Ovary (tissue), 9 donors: ENCODE measurements around the gene ANKH. TPM values are rescaled to one million over a fixed set of nuclear protein-coding genes. Genes with fewer than 3 reads are reported as not detected.

Experiments
- DNase-seq, 5 donors: peaks; one replicate each; pipeline ENCODE4 v3.0.0-alpha.2; 2019 to 2020
- H3K27ac ChIP-seq, 2 donors: fragments of 200-600 bp; one replicate each; pipeline versions ENCODE4 v1.5.1 to v1.8.0; 2019 to 2022
- H3K27me3 ChIP-seq: fragments of 200-600 bp; one replicate; pipeline ENCODE4 v1.8.0; 2022
- H3K36me3 ChIP-seq: fragments of 200-600 bp; sonication (generic); one replicate; pipeline ENCODE4 v1.5.1; 2019
- H3K4me1 ChIP-seq: one replicate; pipeline ENCODE4 v1.8.1; 2013; ENCODE audit warnings: mild to moderate bottlenecking, moderate library complexity; ENCODE audit not compliant: insufficient read depth
- H3K4me3 ChIP-seq: fragments of 200-600 bp; sonication (generic); one replicate; pipeline ENCODE4 v1.5.1; 2017
- H3K9me3 ChIP-seq, 2 donors: fragments of 200-600 bp in 1 of 2; sonication (generic) in 1 of 2; one replicate each; pipeline versions ENCODE4 v1.5.1 to v1.8.1; 2013 to 2019; ENCODE audit warnings: mild to moderate bottlenecking in 1 of 2, moderate library complexity in 1 of 2
- EP300 ChIP-seq: sonication (generic); formaldehyde crosslinking; IDR thresholded peaks from one replicate; pipeline ENCODE4 v1.6.1; 2017; ENCODE audit warnings: antibody characterized with exemption
- POLR2A ChIP-seq: fragments of 450-650 bp; IDR thresholded peaks from one replicate; pipeline ENCODE4 v1.6.1; 2017; ENCODE audit warnings: antibody characterized with exemption, mild to moderate bottlenecking, moderate library complexity
- WGBS, 3 donors: extraction: QIAGEN DNeasy Blood & Tissue Kit in 1 of 3; methylation state at CpG; one replicate each; pipeline versions ENCODE4 v1.1.5 to v1.1.7; 2013 to 2017; 5-methylcytosine and 5-hydroxymethylcytosine counted together
- intact Hi-C, 4 donors: fragments of 100-400 bp; cut with DNase I; formaldehyde crosslinking; loops; one replicate each; pipeline versions ENCODE4 v1.11.0 to v1.15.1; 2022 to 2023
- polyA plus RNA-seq, 2 donors: library from polyadenylated mRNA; stranded (reverse); fragments of 200-250 nt in 1 of 2; fragments of 350-450 nt in 1 of 2; fragmentation: Illumina TruSeq in 1 of 2; extraction: RNeasy Lipid Tissue Mini Kit (QIAGEN cat#74804) in 1 of 2; gene quantifications; one replicate each; pipeline ENCODE4 v1.2.3, GENCODE V29; 2013 to 2014
- total RNA-seq, 7 donors: library from RNA; depleted of rRNA in 2 of 7; stranded (reverse); fragments of >200 nt in 2 of 7; fragmentation: NEBNext Ultra II Directional in 3 of 7; extraction: Animal tissue kit (Norgen Biotek cat#: 25700) in 3 of 7; gene quantifications; one replicate each; pipeline versions ENCODE4 v1.1.0 to v1.2.4, GENCODE V29; 2016 to 2023
- TF ChIP-seq, protein P1 (sequence below), 3 donors: fragments of 450-650 bp in 2 of 3; fragments of 200-600 bp in 1 of 3; IDR thresholded peaks; one replicate each; pipeline versions ENCODE4 v1.5.1 to v1.8.0; 2016 to 2022; ENCODE audit warnings: antibody characterized with exemption in 3 of 3, mild to moderate bottlenecking in 1 of 3
- donor health status: DM: no; HTN: no; CAD: no; lungs with moderate emphysema.
- donor health status: DM: no; HTN: no; CAD: no.
- donor health status: Bipolar disorder and iron deficiency.
- donor health status: DM: yes; HTN: yes; CAD: no.
- donor health status: DM: no; HTN: no; CAD: no.
- donor health status: DM: yes; HTN: yes; CAD: no.

ANKH gene
- total and polyA plus RNA-seq, 9 donors, result 17.2 to 80.7 (median 44.6) TPM

DNA sequence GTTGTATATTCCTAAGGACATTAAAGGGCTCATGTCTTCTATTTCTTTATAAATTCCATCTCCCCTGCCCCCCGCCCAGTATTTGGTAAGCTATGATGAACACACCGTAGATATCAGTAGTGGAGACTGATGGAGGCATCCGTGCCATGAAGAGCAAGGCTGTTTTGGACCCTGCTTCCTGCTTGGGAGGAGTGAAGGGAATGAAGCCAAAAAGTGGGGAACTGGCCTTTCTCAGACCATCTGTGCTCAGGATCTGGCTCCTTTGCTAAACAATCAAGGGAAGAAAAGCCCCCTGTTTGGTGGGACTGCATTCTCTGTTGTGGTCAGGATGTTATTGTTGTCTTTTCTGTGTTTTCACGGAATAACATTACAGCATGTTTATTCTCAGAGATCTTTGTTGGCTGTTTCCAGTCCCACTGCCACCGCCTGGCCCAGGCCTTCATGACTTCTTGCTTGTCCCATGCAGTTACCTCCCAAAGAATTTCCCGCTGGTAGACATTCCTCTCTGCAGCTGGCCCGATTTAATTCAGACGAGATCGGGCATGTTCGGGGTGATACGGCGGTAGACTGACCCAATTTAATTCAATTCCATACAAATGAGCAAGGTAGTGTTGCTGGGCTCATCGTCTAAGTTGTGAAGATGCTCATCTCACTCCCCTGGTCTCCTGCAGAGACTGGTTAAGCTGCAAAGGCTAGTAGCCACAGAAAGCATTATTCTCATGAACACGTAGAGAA, 31.4 kb upstream of the ANKH start:
- Histone ChIP-seq H3K9me3 (no peaks in the 10 kb centered on the region), H3K27ac (no peak overlapping the region), H3K27me3 (no peaks in the 10 kb centered on the region), H3K36me3 (no peaks in the 10 kb centered on the region), H3K4me3 (no peak overlapping the region), H3K4me1 (no peaks in the 10 kb centered on the region)
- intact Hi-C loops, result no loop called here
- DNase-seq, result no peak
- TF ChIP-seq EP300 (no peak), POLR2A (no peak)
- TF ChIP-seq, protein P1, sequence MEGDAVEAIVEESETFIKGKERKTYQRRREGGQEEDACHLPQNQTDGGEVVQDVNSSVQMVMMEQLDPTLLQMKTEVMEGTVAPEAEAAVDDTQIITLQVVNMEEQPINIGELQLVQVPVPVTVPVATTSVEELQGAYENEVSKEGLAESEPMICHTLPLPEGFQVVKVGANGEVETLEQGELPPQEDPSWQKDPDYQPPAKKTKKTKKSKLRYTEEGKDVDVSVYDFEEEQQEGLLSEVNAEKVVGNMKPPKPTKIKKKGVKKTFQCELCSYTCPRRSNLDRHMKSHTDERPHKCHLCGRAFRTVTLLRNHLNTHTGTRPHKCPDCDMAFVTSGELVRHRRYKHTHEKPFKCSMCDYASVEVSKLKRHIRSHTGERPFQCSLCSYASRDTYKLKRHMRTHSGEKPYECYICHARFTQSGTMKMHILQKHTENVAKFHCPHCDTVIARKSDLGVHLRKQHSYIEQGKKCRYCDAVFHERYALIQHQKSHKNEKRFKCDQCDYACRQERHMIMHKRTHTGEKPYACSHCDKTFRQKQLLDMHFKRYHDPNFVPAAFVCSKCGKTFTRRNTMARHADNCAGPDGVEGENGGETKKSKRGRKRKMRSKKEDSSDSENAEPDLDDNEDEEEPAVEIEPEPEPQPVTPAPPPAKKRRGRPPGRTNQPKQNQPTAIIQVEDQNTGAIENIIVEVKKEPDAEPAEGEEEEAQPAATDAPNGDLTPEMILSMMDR (IDR thresholded peaks at IDR 0.05), result no peak
- 71 to 79% (median 77%) methylated on average over 14 of the region's 14 CpGs for WGBS, 3 donors

DNA sequence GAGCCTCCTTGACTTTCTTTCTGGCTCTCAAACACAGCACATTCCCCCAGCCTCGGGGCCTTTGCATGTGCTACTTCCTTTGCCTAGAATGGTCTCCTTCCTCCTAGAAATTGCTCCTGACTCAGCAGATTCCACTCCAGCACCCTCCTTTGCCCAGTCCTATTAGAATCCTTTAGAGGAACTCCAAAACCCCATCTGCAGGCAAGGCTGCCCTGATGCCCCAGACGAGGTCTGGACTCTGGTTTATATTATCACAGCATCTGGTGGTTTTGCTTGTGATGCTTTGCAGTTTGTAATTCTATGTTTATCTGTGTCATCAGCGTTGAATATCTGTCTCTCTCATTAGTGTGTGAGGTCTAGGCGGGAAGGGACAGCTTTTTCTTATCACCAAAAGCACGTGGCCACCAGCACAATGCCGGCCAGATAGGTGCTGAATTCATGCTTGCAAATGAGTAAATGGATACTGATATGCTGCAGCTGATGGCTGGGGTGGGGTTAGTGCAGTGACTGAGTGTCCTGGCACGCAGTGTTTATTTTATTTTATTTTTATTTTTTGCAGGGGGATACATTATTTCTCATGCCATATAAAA, 30.0 kb upstream of the ANKH start:
- Histone ChIP-seq H3K27ac (no peak overlapping the region), H3K36me3 (no peaks in the 10 kb centered on the region), H3K4me3 (no peak overlapping the region), H3K9me3 (no peaks in the 10 kb centered on the region), H3K27me3 (no peaks in the 10 kb centered on the region), H3K4me1 (no peaks in the 10 kb centered on the region)
- no peak for DNase-seq
- TF ChIP-seq EP300 (no peak), POLR2A (no peak)
- TF ChIP-seq, protein P1 (IDR thresholded peaks at IDR 0.05), result no peak
- 38 to 61% (median 54%) methylated on average over 7 of the region's 7 CpGs for WGBS, 3 donors
- intact Hi-C loops, result loop anchor here in 1 of 4 donors (1.0 kb wide), 1 partner anchor 125 kb away; no protein-coding TSS in a partner anchor

DNA sequence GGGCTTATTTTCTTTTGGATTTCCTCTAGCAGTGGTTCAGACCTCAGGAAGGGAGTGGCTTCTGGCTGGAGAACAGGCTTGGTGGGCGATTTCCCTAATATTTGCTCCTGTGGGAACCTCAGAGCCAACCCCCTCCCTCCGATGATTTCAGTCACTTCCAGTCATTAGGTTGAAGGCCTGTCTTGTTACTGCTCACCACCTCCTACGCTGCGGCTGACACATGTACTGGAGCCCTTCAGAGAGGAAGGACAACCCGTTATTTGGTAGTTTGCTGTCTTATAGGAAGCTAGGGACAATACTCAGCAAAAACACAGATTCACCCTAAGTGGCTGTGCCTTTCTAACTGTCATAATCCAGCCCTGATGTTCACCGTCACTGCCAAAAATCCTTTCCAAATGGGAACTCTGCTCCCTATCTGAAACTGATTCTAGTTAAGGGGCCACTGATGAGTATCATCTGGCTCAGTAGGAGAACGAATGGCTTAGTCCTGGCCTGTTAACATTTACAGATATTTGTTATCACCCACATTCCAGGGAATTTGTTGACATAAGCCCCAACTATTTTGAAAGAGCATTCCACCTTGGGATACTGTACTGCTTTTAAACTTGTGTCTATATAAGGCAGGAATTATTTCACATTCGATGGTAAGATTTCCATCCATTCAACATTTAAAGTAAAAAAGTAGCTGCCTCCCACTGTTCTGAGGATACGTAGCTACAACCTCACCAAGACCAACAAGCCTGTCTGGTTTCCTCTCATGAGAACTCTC, 29.3 kb upstream of the ANKH start:
- Histone ChIP-seq H3K9me3 (no peaks in the 10 kb centered on the region), H3K27ac (no peak overlapping the region), H3K4me3 (no peak overlapping the region), H3K36me3 (no peaks in the 10 kb centered on the region), H3K27me3 (no peaks in the 10 kb centered on the region), H3K4me1 (no peaks in the 10 kb centered on the region)
- TF ChIP-seq, protein P1 (IDR thresholded peaks at IDR 0.05), result no peak
- no peak for TF ChIP-seq EP300
- no peak for TF ChIP-seq POLR2A
- WGBS, 3 donors, result 33 to 39% (median 36%) methylated on average over 9 of the region's 9 CpGs
- DNase-seq, result no peak
- intact Hi-C loops, result loop anchor here in 1 of 4 donors (1.0 kb wide), 1 partner anchor 125 kb away; no protein-coding TSS in a partner anchor

DNA sequence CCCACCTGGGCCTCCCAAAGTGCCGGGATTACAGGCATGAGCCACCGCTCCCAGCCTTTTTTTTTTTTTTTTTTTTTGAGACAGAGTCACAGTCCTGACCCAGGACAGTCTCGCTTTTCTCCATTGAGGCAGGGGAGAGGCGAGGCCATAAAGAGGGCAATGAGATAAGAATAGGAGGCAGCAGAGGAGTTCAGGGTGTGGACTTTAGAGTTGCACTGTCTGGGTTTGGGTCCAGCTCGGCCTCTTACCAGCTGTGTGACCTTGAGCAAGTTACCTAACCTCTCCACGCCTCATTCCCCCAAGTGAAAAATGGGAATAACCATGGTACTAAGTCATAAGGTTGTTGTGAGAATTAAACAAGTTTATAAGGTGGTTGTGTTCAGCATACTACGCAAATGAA, 24.6 kb upstream of the ANKH start:
- TF ChIP-seq, protein P1 (IDR thresholded peaks at IDR 0.05), result no peak
- TF ChIP-seq EP300 (no peak), POLR2A (no peak)
- 74 to 85% (median 83%) methylated on average over 7 of the region's 7 CpGs for WGBS, 3 donors
- intact Hi-C loops, result no loop called here
- Histone ChIP-seq H3K27me3 (no peaks in the 10 kb centered on the region), H3K4me1 (no peaks in the 10 kb centered on the region), H3K9me3 (no peaks in the 10 kb centered on the region), H3K36me3 (no peaks in the 10 kb centered on the region), H3K4me3 (no peak overlapping the region), H3K27ac (no peak overlapping the region)
- DNase-seq, result no peak
